ENCODE measurements around the gene COX6A1.
A peak's percentile ranks its signal among the peaks of the same experiment; 100 is the strongest.

- TF ChIP-seq CTCF (IDR thresholded peaks at IDR 0.05) (peak; percentile 77), EZH2 (IDR thresholded peaks at IDR 0.05) (no peak), EZH2phosphoT487 (IDR thresholded peaks at IDR 0.05) (no peak)
These were observed 1.8 kb downstream of the COX6A1 start for GRCh38 chr12:120439646-120440247.

All from neural progenitor cell (in vitro differentiated cells).